GM12873 (cell line): ENCODE results near the gene SYT10.

Experiments used
- TF ChIP-seq, protein P1 (sequence below): IDR thresholded peaks from 2 replicates; pipeline ENCODE4 v1.5.1; 2012; ENCODE audit warnings: low read depth, mild to moderate bottlenecking, moderate library complexity, low read length, control low read depth; ENCODE audit not compliant: insufficient read depth; ENCODE audit errors: missing control alignments

The SYT10 gene

DNA sequence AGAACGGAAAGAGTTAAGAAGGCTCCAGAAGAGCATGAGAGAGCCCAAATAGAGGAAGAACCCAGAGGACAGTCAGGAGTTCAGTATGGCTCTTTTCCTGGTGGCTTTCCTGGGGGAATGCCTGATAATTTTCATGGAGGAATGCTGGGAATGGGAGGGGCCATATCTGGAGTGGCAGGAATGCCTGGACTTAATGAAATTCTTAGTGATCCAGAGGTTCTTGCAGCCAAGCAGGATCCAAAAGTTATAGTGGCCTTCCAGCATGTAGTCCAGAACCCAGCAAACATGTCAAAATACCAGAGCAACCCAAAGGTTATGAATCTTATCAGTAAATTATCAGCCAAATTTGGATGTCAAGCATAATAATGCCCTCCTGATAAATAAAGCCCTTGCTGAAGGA lies 15.5 kb upstream of the SYT10 start:
- TF ChIP-seq, protein P1, sequence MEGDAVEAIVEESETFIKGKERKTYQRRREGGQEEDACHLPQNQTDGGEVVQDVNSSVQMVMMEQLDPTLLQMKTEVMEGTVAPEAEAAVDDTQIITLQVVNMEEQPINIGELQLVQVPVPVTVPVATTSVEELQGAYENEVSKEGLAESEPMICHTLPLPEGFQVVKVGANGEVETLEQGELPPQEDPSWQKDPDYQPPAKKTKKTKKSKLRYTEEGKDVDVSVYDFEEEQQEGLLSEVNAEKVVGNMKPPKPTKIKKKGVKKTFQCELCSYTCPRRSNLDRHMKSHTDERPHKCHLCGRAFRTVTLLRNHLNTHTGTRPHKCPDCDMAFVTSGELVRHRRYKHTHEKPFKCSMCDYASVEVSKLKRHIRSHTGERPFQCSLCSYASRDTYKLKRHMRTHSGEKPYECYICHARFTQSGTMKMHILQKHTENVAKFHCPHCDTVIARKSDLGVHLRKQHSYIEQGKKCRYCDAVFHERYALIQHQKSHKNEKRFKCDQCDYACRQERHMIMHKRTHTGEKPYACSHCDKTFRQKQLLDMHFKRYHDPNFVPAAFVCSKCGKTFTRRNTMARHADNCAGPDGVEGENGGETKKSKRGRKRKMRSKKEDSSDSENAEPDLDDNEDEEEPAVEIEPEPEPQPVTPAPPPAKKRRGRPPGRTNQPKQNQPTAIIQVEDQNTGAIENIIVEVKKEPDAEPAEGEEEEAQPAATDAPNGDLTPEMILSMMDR: no peak

- TF ChIP-seq, protein P1: no peak
Observed at GRCh38 chr12:33450480-33450879, 10.9 kb upstream of the SYT10 start.

- TF ChIP-seq, protein P1: no peak
Observed at GRCh38 chr12:33440477-33440876, 858 bp upstream of the SYT10 start.

- TF ChIP-seq, protein P1: no peak
Observed at GRCh38 chr12:33438851-33439586, 600 bp downstream of the SYT10 start.

GRCh38 chr12:33438025-33438772 lies 1.4 kb downstream of the SYT10 start:
- TF ChIP-seq, protein P1: no peak

DNA sequence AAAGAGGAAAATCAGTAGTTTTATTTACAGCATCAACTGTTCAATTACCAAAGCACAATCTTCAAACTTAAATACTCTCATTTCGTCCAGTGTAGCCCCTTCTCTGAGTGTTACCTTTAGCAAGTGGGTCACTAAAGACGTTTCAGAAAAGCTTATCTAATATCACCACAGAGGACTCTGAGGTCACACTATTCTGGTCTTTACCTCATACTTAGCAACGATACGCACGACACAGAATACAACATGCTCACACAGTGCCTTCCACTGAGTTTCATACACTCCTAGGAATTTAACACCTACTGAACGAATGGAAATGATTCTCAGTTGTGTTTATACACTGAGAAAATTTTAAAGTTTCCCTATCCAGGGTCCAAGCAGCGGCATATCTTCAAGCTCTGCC lies 2.0 kb downstream of the SYT10 start:
- TF ChIP-seq, protein P1: no peak

GRCh38 chr12:33432992-33433391 lies 6.6 kb downstream of the SYT10 start:
- TF ChIP-seq, protein P1: no peak
